Smooth muscle cell (in vitro differentiated cells): Measurements from ENCODE around the gene NHP2. TPM values are rescaled to one million over a fixed set of nuclear protein-coding genes. Genes with fewer than 3 reads are reported as not detected.

Experiments
- DNase-seq: peaks from one replicate; lab custom pipeline; 2025; ENCODE audit not compliant: unreplicated experiment; lab: John Stamatoyannopoulos, UW
- H2AFZ ChIP-seq: fragments of 200-600 bp; sonication (generic); 2 replicates; pipeline ENCODE4 v1.6.0; 2016; ENCODE audit warnings: antibody characterized with exemption, low read depth, mild to moderate bottlenecking
- H3F3A ChIP-seq: fragments of 200-600 bp; sonication (generic); 2 replicates; pipeline ENCODE4 v1.6.0; 2017; ENCODE audit warnings: antibody characterized with exemption, low read depth
- H3K27ac ChIP-seq: fragments of 200-600 bp; sonication (generic); 2 replicates; pipeline ENCODE4 v1.5.1; 2016; ENCODE audit warnings: low read depth, mild to moderate bottlenecking
- H3K27me3 ChIP-seq: fragments of 200-600 bp; sonication (generic); 2 replicates; pipeline ENCODE4 v1.6.1; 2016; ENCODE audit warnings: low read depth, mild to moderate bottlenecking
- H3K36me3 ChIP-seq: fragments of 200-600 bp; sonication (generic); 2 replicates; pipeline ENCODE4 v1.5.1; 2016; ENCODE audit warnings: low read depth
- H3K4me1 ChIP-seq: fragments of 200-600 bp; sonication (generic); 2 replicates; pipeline ENCODE4 v1.5.1; 2016; ENCODE audit warnings: low read depth
- H3K4me2 ChIP-seq: fragments of 200-600 bp; sonication (generic); 2 replicates; pipeline ENCODE4 v1.6.0; 2016; ENCODE audit warnings: mild to moderate bottlenecking
- H3K4me3 ChIP-seq: fragments of 200-600 bp; sonication (generic); 2 replicates; pipeline ENCODE4 v1.5.1; 2016; ENCODE audit warnings: mild to moderate bottlenecking
- H3K79me2 ChIP-seq: fragments of 200-600 bp; sonication (generic); 2 replicates; pipeline ENCODE4 v1.6.0; 2016; ENCODE audit warnings: low read depth, mild to moderate bottlenecking
- H3K9ac ChIP-seq: fragments of 200-600 bp; sonication (generic); 2 replicates; pipeline ENCODE4 v1.6.0; 2016; ENCODE audit warnings: low read depth
- H3K9me3 ChIP-seq: fragments of 200-600 bp; sonication (generic); replicated peaks from 2 replicates; pipeline ENCODE4 v1.5.1; 2016; ENCODE audit warnings: low read depth
- H4K20me1 ChIP-seq: fragments of 200-600 bp; sonication (generic); 2 replicates; pipeline ENCODE4 v1.6.0; 2016; ENCODE audit warnings: low read depth
- CTCF ChIP-seq: fragments of 200-600 bp; sonication (generic); IDR thresholded peaks from 2 replicates; pipeline ENCODE4 v1.5.1; 2017; ENCODE audit warnings: borderline replicate concordance, mild to moderate bottlenecking, antibody characterized with exemption; ENCODE audit not compliant: insufficient read depth, poor library complexity, severe bottlenecking
- WGBS: methylation state at CpG from one replicate; pipeline ENCODE4 v1.1.7; 2016; ENCODE audit warnings: low lambda C conversion rate; 5-methylcytosine and 5-hydroxymethylcytosine counted together
- polyA plus RNA-seq: library from polyadenylated mRNA; unstranded; fragments of >200 nt; fragmentation: Nextera tagmentation; extraction: Ambion mirVana; gene quantifications from 2 replicates; pipeline ENCODE4 v1.2.1, GENCODE V29; 2016
- total RNA-seq: library from RNA; depleted of rRNA; stranded (reverse); fragments of >200 nt; gene quantifications from 2 replicates; pipeline ENCODE4 v1.2.3, GENCODE V29; 2014

Gene NHP2
- total and polyA plus RNA-seq, 2 experiments from 2014 or later: 162 to 166 TPM

GRCh38 chr5:178192787-178193186 is 39.1 kb upstream of the NHP2 start:
- H3K79me2 ChIP-seq: no peaks in the 10 kb centered on the region
- H3K27me3 ChIP-seq: no peaks in the 10 kb centered on the region
- H3K9ac ChIP-seq: no peak overlapping the region
- TF ChIP-seq CTCF: no peak
- H4K20me1 ChIP-seq: no peaks in the 10 kb centered on the region
- no peak overlapping the region for H3K4me2 ChIP-seq
- H3K4me1 ChIP-seq: peaks cover 7% of the 10 kb centered on the region
- DNase-seq: no peak
- WGBS: 91% methylated on average over 7 of the region's 7 CpGs
- H3K27ac ChIP-seq: no peak overlapping the region
- H3K36me3 ChIP-seq: no peaks in the 10 kb centered on the region
- no peak overlapping the region for H3K4me3 ChIP-seq
- no peaks in the 10 kb centered on the region for H3F3A ChIP-seq
- no peaks in the 10 kb centered on the region for H3K9me3 ChIP-seq
- no peak overlapping the region for H2AFZ ChIP-seq

GRCh38 chr5:178192244-178192643 is 38.6 kb upstream of the NHP2 start:
- Histone ChIP-seq H3K4me3 (no peak overlapping the region), H3K4me2 (no peak overlapping the region), H3K9me3 (no peaks in the 10 kb centered on the region), H3F3A (no peaks in the 10 kb centered on the region), H3K79me2 (no peaks in the 10 kb centered on the region), H3K36me3 (no peaks in the 10 kb centered on the region), H2AFZ (no peak overlapping the region), H3K27ac (no peak overlapping the region), H4K20me1 (no peaks in the 10 kb centered on the region), H3K9ac (no peak overlapping the region), H3K27me3 (no peaks in the 10 kb centered on the region), H3K4me1 (peaks cover 7% of the 10 kb centered on the region)
- no peak for TF ChIP-seq CTCF
- no peak for DNase-seq
- WGBS: 90% methylated on average over 2 of the region's 2 CpGs

GRCh38 chr5:178191661-178192060 is 38.0 kb upstream of the NHP2 start:
- no peak for DNase-seq
- H3K4me1 ChIP-seq: peaks cover 7% of the 10 kb centered on the region
- 69% methylated on average over 4 of the region's 4 CpGs for WGBS

More at GRCh38 chr5:178191661-178192060, 38.0 kb upstream of the NHP2 start:
- Histone ChIP-seq H3K9me3 (no peaks in the 10 kb centered on the region), H3F3A (no peaks in the 10 kb centered on the region), H3K27me3 (no peaks in the 10 kb centered on the region), H4K20me1 (no peaks in the 10 kb centered on the region), H3K36me3 (no peaks in the 10 kb centered on the region), H3K4me3 (no peak overlapping the region), H3K27ac (no peak overlapping the region), H3K9ac (no peak overlapping the region), H3K79me2 (no peaks in the 10 kb centered on the region), H2AFZ (no peak overlapping the region), H3K4me2 (no peak overlapping the region)
- no peak for TF ChIP-seq CTCF
